Stimulated activated CD8-positive, alpha-beta memory T cell treated with anti-CD3 and anti-CD28 coated beads, Interleukin-7, amount 100 ng/mL, for 4 hours (primary cell): ENCODE results near the gene TGFA.

Source experiments
- DNase-seq, 2 donors: peaks; one replicate each; pipeline ENCODE4 v3.0.0-alpha.2; 2020; ENCODE audit warnings: low read depth in 2 of 2

TGFA gene

DNA sequence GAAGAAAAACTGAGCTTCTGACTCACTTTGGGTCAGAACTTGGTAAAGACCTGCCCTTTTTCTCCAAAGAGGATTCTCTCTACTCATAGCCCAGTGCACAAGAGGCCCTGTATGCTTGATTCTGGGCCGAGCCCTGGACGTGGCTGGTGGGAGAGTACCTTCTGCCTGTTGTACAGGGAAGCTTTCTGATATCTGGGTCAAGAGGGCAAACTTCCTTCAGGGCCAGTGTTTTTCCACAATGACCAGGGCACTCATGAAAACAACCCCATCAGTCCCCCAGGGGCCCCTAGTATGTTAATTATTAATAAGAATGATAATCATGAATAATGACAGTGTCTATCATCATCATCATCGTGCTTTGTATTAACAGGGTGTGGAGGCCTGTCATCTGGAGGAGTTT lies 90.0 kb downstream of the TGFA start:
- no peak for DNase-seq

DNA sequence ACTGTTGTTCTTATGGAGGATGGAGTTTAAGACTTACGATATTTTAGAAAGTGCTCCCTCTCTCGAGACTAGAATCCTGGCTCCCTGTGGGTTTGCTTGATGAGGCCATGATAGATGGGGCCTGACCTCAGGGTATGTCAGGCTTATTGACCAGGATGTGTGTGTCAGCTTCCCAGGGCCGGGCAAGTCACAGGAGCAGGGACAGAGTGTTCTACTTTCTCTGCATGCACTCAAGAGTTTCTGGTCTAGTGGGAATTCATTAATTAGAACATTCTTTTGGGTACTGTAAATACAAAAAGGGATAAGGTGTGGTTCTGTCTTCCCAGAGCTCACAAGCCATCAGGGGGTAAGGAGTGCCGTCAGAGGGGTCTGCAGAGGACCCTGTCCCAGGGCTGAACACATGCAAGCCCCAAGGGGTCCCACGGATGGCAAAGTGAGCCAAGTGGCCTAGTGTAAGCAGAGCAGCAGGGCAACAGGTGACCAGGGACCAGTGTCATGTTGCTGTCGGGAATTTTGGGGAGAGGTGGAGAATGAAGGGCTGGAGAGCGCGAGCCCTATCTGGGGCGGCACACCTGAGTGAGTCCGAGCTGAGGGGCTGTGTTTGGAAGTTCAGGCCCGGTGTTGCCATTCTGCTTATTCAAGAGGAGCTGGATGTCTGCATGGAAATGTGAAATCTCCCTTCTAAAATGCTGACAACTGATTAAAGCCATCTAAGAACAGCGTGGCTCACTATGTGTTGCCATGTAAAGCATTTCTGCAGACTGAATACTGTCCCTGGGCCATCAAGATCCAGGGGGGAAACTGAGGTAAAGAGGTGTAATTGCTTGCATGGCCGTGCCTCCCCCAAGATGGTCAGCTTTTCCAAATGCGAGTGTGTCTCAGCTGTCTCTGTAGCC lies 91.4 kb downstream of the TGFA start:
- DNase-seq = no peak

DNA sequence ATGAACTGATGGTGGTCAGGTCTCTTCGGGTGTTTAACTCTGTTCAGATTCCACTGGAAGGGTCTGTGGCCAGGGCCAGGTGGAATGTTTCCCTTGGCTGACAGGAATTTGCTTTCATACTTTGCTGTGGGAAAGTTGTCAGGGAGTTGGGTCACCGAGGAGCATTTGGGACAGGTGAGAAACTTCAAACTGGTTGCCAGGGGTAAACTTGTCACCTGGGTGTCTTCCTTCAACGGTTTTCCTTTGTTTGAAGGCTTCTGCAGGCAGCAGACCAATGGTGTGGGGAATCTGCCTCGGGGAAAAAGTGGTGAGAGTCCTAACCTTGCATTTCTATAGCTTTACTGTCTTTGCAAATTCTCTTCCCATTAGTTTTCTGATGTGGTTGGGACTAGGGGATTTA lies 92.2 kb downstream of the TGFA start:
- DNase-seq = no peak

DNA sequence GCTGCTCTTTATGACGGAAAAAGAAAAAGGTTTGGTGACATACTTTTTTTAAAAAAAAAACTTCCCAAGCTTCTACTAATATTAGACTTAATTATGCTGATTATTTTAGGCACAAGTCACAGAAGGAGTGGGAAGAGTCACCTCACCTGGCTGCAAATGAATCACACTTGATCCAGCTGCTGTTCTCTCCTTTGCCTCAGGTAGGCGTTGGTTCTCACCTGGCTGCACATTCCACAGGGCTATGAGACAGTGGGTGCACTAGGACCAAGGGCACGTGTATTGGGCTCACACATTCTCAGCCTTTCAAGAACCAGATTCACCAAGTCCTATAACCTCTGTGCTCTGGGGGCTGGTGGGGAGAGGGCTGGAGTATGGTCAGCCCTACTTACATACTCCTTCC lies 93.3 kb downstream of the TGFA start:
- DNase-seq = no peak

DNA sequence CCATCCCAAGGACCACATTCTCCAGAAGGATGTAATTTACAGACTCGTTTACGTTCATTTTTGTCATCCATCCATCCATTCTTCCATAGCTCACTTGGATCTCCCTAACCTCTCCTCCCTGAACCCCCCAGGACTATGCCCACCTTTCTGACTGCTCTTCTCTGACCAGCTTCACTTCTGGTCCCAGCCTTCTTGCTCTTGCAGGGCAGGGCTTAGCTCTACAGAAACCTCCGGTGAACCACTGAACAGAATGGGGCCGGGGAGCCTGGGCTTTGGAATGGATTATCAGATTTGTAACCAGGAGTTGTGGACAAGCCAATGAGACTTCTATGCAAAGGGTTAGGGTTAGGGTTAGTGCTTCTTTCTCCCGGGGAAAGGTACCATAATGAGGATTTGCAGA lies 95.0 kb downstream of the TGFA start:
- DNase-seq = no peak

DNA sequence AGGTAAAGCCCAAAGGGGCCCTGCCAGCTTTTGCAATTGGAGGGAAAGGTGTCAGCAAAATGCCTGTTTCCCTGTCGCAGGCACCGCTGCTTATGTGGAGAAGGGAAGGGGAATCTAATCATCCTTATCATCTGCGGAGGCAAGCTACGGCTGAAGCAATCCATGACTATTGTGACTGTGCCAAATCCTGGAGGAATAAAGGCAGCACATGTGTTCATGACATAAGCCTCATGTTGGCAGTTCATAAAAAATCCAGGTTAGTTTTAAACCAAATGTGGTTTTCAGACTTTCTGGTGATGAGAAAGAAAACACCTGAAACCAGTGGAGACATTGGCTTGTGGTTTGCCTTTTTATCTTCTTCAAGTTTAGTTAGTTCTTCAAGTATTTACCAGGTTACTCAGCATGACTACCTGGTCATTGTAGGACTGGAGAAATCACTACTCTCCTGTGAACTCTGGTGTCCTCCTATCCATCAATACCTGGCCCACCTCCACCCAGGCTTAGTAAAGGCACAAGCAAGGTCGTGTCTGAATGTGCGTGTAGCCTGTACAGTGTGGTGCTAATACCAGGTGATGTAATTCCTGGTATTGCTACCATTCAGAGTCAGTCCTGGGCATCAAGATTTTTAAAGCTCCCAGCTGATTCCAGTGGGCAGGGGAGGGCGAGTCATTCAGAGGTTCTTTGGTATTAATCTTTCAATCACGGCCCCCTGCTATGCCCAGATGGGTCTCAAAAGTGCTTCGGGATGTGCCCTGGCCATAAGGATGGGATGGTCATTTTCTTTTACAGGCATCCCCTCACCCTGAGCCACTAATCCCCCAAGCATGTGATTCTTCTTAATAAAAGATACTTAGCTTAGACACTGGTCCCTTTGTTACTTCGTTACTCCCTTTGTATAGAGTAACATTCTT lies 96.8 kb downstream of the TGFA start:
- no peak for DNase-seq

DNA sequence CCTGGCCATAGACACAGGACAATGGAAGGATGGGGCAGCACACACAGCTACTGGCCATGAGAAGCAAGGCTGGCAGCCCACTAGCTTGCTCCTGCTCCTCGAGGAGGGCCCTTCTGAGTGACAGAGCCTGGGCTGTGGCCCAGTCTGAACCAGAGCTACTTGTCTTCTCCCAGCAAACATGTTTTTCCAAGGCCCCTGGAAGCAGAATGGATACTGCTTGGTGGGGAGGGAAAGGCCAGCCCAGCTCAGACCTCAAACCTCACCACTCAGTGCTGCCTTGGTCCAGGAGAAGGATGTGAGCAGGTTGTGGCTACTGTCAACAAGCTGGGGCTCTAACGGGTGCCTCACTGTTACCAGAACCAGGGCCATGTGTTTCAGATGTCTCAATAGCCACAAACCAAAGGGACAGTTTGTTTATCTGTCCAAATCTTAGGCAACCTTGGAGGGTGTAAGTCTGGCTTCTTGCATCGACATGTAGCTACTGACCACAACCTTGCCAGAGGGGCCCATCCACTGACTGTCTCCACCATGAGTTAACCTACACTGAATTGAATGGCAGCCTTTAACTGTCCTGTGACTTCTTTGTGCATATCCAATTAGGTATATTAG lies 98.6 kb downstream of the TGFA start:
- DNase-seq = no peak

DNA sequence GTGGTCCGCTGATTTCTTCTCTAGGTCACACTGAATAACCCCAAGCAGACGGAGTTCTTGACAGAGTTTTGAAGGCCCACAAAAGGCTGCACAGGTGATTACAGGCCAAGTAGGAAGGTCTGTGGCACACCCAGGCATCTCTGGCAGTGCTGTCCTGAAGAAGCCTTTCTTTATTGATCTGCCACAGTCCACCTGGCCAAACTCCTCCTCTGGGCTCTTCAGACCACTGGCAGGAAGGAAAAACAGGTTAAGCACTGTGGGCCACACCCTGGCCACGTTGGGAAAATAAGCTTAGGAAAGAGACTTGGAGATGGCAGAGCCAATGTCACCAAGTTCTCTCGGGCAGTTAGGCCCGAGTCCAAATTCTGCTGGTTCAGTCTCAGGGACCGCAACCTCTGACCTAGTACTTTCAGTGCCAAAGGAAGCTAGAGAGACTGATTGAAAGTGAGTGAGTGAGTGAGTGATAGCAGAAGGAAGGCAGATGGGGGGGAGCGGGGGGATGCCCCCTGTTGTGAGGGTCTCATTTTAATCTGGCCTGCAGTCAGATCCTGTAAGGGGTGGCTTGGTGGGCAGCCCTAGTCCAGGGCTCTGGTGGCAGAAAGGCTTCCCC lies 102.9 kb downstream of the TGFA start:
- DNase-seq = no peak

DNA sequence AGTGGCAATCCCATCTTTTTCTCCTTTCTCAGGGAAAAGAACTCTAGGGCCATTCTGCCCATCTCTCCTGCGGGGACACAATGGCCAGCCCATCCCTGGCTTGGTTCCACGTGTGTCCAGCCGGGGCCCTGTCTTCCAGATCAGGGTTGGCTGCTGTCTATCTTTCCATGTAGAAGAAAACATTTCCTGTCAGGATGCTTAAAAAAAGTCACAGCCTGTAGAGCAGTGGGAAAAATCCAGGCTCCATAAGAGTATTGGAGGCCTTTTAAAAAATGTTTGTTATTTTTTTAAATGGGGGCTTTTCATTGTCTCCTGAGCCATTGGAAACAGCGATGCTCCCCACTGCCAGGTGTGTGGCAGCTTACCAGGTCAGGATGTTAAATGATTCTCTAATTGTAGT lies 105.6 kb downstream of the TGFA start:
- no peak for DNase-seq

DNA sequence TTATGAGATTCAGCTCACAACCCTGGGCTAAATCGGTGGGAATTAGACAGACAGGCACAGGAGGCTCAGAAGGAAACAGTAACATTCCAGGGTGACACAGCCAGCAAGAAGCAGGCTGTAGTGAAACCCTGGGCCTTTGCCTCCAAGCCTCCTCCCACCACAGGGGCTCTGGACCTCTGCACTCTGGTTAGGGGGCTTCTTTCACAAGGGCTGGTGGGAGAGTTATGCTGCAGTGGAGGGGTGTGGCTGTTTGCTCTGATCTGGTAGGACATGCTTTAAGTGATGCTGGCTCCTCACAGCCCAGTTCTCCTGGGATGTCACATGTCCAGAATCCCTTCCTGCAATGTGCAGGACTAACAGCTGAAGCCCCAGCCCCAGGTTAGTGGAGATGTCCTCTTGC lies 109.9 kb downstream of the TGFA start:
- DNase-seq = no peak

DNA sequence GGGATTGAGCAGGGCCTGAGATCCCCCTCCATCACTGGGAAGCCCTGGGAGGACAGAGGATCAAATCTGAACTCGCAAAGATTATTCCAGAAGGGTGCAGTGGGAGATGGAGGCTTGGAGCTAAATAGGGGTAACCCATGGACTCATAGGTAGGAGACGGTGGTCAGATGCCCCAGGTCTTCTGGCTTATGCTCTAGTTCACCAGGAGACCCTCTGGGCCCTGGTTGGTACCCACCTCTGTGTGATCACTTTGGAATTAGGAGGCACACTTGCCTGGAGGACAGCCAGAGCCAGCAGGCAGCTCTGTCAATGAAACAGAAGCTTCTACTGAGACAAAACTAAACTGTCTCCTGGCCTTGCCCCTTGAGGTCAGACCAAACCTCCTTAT lies 110.6 kb downstream of the TGFA start:
- no peak for DNase-seq

DNA sequence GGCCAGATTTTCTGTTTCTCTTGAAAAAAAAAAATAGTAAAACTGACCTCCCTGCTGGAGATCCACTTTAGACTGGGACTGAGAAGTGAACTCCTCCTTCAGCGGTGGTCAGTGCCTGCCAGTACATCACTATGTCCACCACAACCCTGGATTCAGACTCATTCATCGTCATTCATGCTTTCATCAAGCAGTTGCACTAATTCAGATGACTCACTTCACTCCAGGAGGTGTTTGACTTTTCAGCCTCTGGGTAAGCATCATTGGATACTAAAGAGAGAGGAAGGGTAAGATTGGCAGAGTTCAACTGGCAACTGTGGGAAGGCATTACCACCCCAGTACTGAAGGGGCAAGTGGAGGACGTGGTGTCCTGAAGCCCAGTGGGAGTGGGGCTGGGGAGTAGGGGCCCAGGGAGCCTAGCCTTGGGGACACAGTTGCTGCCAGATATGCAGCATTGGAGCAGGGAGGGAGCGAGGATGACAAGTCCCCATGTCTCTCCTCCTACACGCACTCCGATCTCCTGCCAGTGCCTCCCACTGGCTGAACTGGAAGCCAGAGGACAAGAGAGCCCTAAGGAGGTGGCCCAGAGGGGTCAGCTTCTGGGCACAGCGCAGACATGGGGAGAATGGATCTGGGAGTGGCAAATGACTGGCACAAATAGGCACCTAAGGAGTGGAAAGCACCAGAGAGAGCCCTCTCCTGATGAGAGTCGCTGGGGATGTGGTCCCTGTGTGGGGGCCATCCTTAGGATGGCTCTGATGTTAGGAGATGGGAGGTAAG lies 111.1 kb downstream of the TGFA start:
- DNase-seq = no peak

DNA sequence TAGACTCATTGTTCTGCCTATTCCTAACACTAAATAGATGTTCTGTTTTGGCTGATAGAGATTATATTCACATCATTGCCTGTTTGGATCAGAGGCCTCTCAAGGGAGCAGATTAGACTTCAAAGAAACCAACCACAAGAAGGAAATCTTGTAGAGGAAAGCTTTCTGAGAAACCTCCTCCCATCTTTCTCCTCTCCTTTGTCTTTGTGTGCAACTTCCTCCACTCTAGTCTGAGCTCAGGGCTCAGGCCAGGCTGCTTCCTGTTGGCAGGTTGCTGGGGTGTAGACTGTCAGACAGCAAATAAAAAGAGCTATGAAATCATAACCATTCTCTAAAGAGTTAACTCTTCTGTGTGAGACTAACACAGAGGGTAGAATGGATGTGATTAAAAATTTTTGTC lies 113.0 kb downstream of the TGFA start:
- DNase-seq = peak in 1 of 2 donors; percentile 7

DNA sequence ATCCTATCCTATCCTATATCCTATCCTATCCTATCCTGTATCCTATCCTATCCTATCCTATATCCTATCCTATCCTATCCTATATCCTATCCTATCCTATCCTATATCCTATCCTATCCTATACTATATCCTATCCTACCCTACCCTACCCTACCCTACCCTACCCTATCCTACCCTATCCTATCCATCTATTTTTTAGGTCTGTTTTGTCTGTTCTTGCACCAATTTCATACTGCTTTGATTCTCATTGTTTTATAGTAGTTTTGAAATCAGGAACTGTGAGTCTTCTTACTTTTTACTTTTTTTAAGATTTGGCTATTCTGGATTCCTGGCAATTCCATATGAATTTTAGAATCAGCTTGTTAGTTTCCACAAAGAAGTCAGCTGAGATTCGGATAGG lies 118.5 kb downstream of the TGFA start:
- no peak for DNase-seq

DNA sequence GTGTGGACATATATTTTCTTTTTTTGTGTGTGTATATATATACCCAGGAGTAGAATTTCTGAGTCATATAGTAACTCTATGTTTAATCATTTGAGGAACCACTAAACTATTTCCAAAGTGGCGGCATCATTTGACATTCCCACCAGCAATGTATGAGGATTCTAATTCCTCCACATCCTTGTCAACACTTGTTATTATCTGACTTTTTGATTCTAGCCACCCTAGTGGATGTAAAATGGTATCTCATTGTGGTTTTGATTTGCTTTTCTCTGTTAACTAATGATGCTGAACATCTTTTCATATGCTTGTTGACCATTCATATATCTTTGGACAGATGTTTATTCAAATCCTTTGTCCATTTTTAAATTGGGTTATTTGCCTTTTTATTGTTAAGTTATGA lies 120.3 kb downstream of the TGFA start:
- DNase-seq = no peak

DNA sequence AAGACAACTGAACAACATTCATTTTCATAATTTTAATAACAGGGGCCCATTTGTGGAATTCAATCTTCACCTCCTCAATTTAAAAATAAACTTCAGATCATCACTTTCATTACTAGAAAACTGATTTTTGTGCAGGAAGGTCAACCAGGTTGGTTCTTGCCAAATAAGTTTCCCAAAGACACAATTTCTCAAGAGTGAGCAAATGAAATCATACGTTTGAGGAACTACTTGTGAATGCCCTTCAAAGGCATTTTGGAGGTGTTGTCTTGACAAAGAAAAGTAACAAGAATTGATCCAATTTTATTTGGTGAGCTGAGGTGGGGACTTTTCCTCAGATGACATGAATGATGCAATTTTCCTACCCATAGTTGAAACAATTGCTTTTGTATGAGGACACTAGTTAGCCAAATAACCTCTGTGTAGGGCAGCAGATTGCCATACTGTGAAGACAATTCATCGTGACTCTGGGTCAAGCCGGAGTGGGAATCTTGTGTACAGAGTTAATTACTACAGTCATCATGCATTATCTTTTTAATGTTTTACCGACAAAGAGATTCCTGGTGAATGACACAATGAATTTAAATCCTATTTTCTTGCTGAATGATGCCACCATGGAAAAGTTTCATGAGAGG lies 121.8 kb downstream of the TGFA start:
- no peak for DNase-seq

DNA sequence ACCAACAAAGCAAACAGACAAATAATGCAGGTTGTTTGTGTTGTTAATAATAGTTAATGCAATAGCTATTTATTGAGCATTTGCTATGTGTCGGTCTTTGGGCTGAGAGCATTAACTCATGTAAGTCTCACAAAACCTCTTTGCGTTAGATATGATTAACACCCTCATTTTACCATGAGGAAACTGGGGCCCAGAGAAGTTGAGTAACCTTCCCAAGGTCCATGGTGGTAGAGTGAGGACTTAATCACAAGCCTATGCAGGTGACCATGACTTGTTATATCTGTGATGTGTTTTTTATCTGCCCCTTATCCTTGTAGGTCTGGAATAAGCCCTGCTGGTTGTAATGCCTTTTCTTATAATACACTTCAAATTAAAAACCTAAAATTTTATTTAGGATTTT lies 127.3 kb downstream of the TGFA start:
- DNase-seq = no peak

DNA sequence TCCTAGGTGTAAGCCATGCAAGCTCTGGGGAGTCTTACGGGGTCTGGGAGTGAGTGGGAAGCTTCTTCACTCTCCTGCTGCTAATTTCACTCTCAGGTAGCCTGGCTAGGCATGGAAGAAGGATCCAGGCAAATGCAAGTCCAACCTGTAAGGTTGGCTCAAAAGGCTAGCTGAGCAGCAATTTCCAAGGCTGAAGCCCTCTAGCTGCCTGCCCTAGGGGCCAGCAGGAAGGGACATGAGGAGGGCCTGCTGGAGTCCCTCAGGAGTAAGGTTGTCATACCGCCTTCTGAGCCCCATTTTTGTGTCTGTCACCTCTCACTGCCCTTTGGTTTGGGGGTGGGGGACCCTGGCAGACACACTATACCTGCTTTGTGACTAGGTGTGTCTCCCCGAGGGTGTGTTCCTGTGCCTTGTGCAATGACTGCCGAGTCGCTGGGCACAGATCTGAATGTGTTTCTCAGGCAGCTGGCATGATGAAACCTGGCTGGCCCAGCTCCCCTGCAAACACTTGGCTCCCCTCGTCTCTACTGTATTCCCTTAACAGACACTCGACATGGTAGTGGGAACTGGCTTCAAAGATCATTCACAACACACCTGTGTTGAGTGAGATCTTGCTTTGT lies 127.8 kb downstream of the TGFA start:
- no peak for DNase-seq

DNA sequence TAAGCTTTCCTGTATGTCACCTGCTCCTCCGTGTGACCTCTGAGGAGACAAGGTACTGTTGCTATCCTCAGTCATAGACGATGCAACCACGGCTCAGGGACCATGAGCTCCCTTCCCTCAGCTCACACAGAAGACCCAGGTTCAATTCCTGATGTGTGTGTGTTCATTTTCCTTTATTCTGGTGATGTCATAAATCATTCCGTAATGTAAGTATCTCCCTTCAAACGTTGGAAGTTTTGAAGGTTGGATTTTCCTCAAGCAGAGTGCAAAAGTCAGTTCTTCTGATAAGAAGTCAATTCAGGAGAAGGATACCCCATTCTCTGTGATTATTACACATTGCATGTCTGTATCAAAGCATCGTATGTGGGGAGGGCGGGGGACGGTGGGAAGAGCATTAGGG lies 132.9 kb downstream of the TGFA start:
- DNase-seq = no peak

DNA sequence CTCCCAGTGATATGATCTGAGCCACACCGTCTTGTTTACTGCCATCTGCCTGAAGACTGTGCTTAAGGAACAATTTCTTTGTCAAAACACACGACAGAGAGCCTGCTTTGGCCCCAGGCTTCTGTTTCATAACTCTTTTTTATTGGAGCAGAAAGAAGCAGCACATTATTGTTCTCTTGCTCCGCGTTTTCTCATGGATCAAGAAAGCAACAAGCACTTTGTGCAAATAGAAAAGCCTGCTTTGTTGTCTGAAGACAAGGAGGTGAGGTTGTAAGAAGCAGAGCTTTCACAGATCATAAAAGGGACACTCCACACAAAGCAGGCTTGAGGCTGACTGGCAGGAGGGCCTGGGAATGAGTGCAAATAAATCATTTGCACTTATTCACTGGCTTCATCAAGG lies 133.5 kb downstream of the TGFA start:
- DNase-seq = no peak
